Measurements from ENCODE around the gene PIANP.

GRCh38 chr12:6646276-6647082, 54.1 kb downstream of the PIANP start:
- no peak for TF ChIP-seq NFE2L2 (IDR thresholded peaks at IDR 0.05; ENCODE audit: low read depth, low read length)
- no peak for TF ChIP-seq CTCF (conservative IDR thresholded peaks at IDR 0.05; ENCODE audit: low read depth, low read length)
- TF ChIP-seq POLR2A (IDR thresholded peaks at IDR 0.05; ENCODE audit: low read depth, low read length): no peak
- no peak for TF ChIP-seq CEBPB (IDR thresholded peaks at IDR 0.05; ENCODE audit: low read depth, low read length)
- no peak for TF ChIP-seq RCOR1 (IDR thresholded peaks at IDR 0.05; ENCODE audit: insufficient replicate concordance, low read length)
- no peak for TF ChIP-seq MAFK (IDR thresholded peaks at IDR 0.05; ENCODE audit: low read depth, low read length)
- no peak for TF ChIP-seq ELK1 (IDR thresholded peaks at IDR 0.05; ENCODE audit: borderline replicate concordance, low read depth, low read length)
- no peak for TF ChIP-seq MAZ (IDR thresholded peaks at IDR 0.05; ENCODE audit: borderline replicate concordance, low read depth, low read length)
- no peak for TF ChIP-seq RFX5 (IDR thresholded peaks at IDR 0.05; ENCODE audit: low read depth, low read length)
- TF ChIP-seq MXI1 (IDR thresholded peaks at IDR 0.05; ENCODE audit: borderline replicate concordance, low read depth, low read length): no peak
- TF ChIP-seq SMC3 (IDR thresholded peaks at IDR 0.05; ENCODE audit: low read depth, low read length): no peak

Data from IMR-90 (cell line).